ENCODE data around the gene TCHHL1.

The TCHHL1 gene

DNA sequence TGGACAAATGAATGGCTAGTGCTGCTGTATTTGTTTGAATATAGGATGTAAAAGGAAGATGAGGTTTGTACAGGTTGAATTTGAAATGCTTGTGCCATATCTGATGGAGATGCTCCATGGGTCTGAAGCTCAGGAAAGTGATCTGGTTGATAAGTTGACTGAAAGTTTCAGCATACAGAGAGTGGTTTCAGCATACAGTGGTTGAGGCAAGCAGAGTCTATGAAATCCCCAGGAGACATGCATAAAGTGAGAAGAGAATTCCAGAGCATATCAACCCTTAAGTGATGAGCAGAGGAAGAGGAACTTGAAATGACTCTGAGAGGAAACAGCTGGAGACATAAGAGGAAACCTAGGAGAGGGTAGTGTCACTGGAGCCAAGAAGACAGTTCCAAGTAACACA is 21.7 kb downstream of the TCHHL1 start:
- H3K4me3 ChIP-seq (ENCODE audit: low read length) = no peak overlapping the region
- TF ChIP-seq, protein P1, sequence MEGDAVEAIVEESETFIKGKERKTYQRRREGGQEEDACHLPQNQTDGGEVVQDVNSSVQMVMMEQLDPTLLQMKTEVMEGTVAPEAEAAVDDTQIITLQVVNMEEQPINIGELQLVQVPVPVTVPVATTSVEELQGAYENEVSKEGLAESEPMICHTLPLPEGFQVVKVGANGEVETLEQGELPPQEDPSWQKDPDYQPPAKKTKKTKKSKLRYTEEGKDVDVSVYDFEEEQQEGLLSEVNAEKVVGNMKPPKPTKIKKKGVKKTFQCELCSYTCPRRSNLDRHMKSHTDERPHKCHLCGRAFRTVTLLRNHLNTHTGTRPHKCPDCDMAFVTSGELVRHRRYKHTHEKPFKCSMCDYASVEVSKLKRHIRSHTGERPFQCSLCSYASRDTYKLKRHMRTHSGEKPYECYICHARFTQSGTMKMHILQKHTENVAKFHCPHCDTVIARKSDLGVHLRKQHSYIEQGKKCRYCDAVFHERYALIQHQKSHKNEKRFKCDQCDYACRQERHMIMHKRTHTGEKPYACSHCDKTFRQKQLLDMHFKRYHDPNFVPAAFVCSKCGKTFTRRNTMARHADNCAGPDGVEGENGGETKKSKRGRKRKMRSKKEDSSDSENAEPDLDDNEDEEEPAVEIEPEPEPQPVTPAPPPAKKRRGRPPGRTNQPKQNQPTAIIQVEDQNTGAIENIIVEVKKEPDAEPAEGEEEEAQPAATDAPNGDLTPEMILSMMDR (IDR thresholded peaks at IDR 0.05; ENCODE audit: insufficient read depth, low read depth, low read length, missing control alignments) = no peak
- DNase-seq (ENCODE audit: low read depth) = no peak

DNA sequence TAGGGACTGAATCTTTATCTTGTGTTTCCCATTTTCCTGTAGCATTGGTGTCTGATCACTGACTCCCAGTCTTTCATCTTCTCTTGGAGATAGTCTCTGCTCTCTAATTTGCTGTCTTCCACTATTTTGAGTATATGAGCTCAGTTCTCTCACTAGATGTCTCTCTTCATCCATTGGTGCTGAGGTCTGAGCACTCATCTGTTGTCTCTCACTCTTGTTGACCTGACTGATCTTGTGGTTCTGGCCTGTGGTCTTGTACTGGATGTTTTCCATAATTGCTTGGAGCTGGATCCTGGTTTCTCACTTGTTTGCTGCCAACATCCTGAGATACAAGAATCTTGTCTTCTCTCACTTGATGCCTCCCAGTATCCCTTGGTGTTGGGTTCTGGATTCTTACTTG is 26.9 kb downstream of the TCHHL1 start:
- H3K4me3 ChIP-seq (ENCODE audit: low read length) = no peak overlapping the region
- DNase-seq (ENCODE audit: low read depth) = no peak
- TF ChIP-seq, protein P1 (IDR thresholded peaks at IDR 0.05; ENCODE audit: insufficient read depth, low read depth, low read length, missing control alignments) = no peak

DNA sequence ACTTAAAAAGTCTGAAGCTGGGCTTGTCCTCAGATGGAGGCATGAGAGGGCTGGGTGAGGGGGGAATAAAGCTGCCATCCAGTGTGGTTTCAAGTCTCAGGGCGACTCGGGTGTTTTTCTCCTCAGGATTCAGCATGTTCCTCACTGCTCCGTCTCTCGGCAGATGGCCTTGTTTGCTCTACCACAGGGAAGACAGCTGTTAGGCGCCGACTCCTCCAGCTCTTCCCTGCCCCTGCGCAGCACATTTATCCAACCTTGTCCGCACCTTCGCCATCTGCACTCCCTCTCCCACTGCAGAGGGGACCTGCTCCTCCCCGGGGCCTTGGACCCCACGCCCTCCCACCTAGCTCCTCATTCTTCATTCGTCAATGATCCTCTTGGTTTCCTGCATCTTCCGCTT is 35.5 kb downstream of the TCHHL1 start:
- TF ChIP-seq, protein P1 (IDR thresholded peaks at IDR 0.05; ENCODE audit: insufficient read depth, low read depth, low read length, missing control alignments) = no peak
- no peak for DNase-seq (ENCODE audit: low read depth)
- no peak overlapping the region for H3K4me3 ChIP-seq (ENCODE audit: low read length)

DNA sequence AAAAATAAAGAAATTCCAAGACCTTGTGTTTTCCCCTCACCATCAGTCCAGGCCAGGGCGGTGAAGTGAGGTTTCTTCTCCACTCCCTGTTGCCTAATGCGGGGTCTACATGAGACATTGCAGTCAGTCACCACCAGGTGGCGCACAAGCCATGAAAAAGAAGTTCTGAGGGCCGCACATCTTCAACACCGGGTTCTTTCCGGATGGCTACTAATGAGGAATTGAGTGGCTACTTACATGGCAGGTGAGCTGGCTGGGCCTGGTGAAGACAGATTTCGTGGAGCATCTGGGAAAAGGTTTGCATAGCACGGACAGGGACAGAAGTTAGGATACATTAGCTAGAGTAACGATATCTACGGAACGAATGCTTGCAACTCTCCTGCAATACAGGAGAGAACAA is 36.3 kb downstream of the TCHHL1 start:
- no peak overlapping the region for H3K4me3 ChIP-seq (ENCODE audit: low read length)
- TF ChIP-seq, protein P1 (IDR thresholded peaks at IDR 0.05; ENCODE audit: insufficient read depth, low read depth, low read length, missing control alignments) = peak; percentile 95
- DNase-seq (ENCODE audit: low read depth) = peak; percentile 84

DNA sequence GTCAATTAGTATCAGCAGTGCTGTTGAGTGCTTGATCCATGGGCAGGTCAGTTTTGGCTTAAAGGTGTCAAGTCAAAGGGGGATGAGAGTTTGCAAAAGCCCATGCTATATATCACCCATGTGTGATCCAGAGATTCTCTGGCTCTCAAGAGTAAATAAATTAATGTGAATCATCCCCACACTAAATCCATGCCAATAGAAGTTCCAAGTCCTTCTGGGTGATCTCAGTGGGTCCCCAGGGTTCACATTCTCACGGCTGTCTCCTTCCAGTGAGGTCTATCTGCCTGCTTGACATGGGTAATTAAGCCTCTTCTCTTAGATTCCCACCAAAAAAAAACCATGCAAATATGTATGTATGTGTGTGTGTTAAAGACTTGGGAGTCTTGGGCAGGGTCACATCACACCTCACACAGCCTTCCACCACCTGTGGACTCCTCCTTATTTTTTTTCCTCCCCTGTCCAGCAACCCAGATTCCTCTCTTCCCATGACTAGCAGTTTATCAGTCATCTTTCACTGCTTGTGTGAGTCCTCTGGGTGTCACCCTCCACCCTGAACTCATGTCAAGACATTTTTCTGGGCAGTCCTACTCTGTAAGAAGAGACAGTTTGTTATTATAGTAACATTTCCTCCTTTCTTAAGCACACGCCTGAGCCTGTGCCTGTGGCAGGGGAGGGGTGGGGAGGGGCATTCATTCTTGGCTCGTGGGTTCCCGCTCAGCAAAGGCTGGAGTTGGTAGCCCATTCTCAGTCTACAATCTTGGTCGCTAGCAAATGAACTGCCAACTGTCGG is 37.8 kb downstream of the TCHHL1 start:
- peak; percentile 94 for DNase-seq (ENCODE audit: low read depth)
- no peak overlapping the region for H3K4me3 ChIP-seq (ENCODE audit: low read length)
- TF ChIP-seq, protein P1 (IDR thresholded peaks at IDR 0.05; ENCODE audit: insufficient read depth, low read depth, low read length, missing control alignments) = peak; percentile 30

DNA sequence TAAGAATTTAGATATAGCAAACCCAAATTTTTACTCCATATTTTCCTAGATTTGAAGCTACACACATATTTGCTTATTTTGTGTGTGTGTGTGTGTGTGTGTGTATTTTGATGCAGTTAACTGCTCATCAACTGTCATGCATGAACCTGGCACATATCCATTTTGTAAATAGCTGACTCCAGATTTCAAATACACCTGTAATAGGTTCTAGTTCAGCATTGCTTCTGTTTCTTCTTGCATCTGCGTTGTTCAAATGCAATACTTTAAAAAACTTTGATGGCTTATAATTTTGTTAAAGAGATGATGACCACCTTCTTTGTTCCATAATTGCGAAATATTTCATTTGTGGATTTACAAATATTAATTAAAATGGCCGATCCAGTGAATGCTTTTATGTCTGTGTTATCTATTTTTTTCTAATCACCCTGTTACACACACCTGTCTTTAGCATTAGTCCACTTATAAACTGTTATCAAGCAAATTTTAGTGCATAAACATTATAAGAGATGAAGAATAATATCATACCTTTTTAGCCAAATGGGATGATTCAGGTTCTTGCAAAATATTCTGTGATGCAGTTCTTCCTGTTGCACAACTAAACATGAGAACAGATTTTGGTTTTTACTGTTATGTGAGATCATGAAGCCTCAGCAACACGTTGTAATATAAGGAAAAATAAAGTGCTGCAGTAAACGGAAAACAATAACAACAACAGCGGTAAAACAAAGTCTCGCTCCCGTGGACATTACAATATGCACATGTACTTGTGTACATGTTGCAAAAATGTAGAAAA is 39.4 kb downstream of the TCHHL1 start:
- H3K4me3 ChIP-seq (ENCODE audit: low read length) = no peak overlapping the region
- TF ChIP-seq, protein P1 (IDR thresholded peaks at IDR 0.05; ENCODE audit: insufficient read depth, low read depth, low read length, missing control alignments) = no peak
- peak; percentile 88 for DNase-seq (ENCODE audit: low read depth)
